Mesendoderm (in vitro differentiated cells): ENCODE measurements around the gene USP30.

Experiments
- DNase-seq: peaks from one replicate; pipeline ENCODE4 v3.0.0; 2013
- H2AK5ac ChIP-seq: 2 replicates; pipeline ENCODE4 v1.6.1; 2013; ENCODE audit warnings: low read length, inconsistent platforms
- H2BK120ac ChIP-seq: 2 replicates; pipeline ENCODE4 v1.6.1; 2013; ENCODE audit warnings: low read depth, mild to moderate bottlenecking, low read length, moderate library complexity, mixed read lengths
- H2BK15ac ChIP-seq: replicated peaks from 2 replicates; pipeline ENCODE4 v1.6.1; 2013; ENCODE audit warnings: low read depth, mild to moderate bottlenecking, moderate library complexity
- H2BK5ac ChIP-seq: 2 replicates; pipeline ENCODE4 v1.6.1; 2013; ENCODE audit warnings: low read length, inconsistent platforms
- H3K18ac ChIP-seq: 2 replicates; pipeline ENCODE4 v1.6.1; 2013; ENCODE audit warnings: mild to moderate bottlenecking, low read length, mixed read lengths
- H3K23ac ChIP-seq: one replicate; pipeline ENCODE4 v1.6.1; 2013; ENCODE audit warnings: low read length
- H3K27ac ChIP-seq: 2 replicates; pipeline ENCODE4 v1.5.1; 2013; ENCODE audit warnings: low read depth, mild to moderate bottlenecking, inconsistent platforms, low read length, moderate library complexity
- H3K27me3 ChIP-seq: 2 replicates; pipeline ENCODE4 v1.6.1; 2013; ENCODE audit warnings: low read length, control low read depth, mild to moderate bottlenecking, inconsistent platforms; ENCODE audit not compliant: insufficient read depth, poor library complexity
- H3K36me3 ChIP-seq: 2 replicates; pipeline ENCODE4 v1.6.1; 2013; ENCODE audit warnings: low read length, inconsistent platforms; ENCODE audit not compliant: control insufficient read depth, insufficient read depth
- H3K4ac ChIP-seq: one replicate; pipeline ENCODE4 v1.6.1; 2013; ENCODE audit warnings: low read depth, mild to moderate bottlenecking, low read length, moderate library complexity
- H3K4me1 ChIP-seq: 2 replicates; pipeline ENCODE4 v1.6.1; 2013; ENCODE audit warnings: low read depth, low read length, inconsistent platforms; ENCODE audit not compliant: control insufficient read depth
- H3K4me2 ChIP-seq: 2 replicates; pipeline ENCODE4 v1.6.1; 2013; ENCODE audit warnings: low read length
- H3K4me3 ChIP-seq: 2 replicates; pipeline ENCODE4 v1.5.1; 2013; ENCODE audit warnings: mild to moderate bottlenecking, low read length
- H3K56ac ChIP-seq: one replicate; pipeline ENCODE4 v1.6.1; 2013; ENCODE audit warnings: low read length
- H3K79me1 ChIP-seq: 2 replicates; pipeline ENCODE4 v1.6.1; 2013; ENCODE audit warnings: low read length, inconsistent platforms
- H3K79me2 ChIP-seq: 2 replicates; pipeline ENCODE4 v1.6.1; 2013; ENCODE audit warnings: mild to moderate bottlenecking, low read length; ENCODE audit not compliant: control insufficient read depth, insufficient read depth
- H3K9ac ChIP-seq: 2 replicates; pipeline ENCODE4 v1.6.1; 2013; ENCODE audit warnings: low read length, inconsistent platforms
- H4K5ac ChIP-seq: one replicate; pipeline ENCODE4 v1.6.1; 2013; ENCODE audit warnings: low read length
- H4K8ac ChIP-seq: one replicate; pipeline ENCODE4 v1.6.1; 2013; ENCODE audit warnings: low read depth, mild to moderate bottlenecking, control low read depth, low read length, moderate library complexity
- WGBS: extraction: QIAGEN DNeasy Blood & Tissue Kit; methylation state at CpG from one replicate; pipeline ENCODE4 v1.1.7; 2013; ENCODE audit warnings: low lambda C conversion rate, missing lambda C conversion rate; ENCODE audit not compliant: insufficient coverage; ENCODE audit errors: extremely low coverage; 5-methylcytosine and 5-hydroxymethylcytosine counted together

Gene USP30

DNA sequence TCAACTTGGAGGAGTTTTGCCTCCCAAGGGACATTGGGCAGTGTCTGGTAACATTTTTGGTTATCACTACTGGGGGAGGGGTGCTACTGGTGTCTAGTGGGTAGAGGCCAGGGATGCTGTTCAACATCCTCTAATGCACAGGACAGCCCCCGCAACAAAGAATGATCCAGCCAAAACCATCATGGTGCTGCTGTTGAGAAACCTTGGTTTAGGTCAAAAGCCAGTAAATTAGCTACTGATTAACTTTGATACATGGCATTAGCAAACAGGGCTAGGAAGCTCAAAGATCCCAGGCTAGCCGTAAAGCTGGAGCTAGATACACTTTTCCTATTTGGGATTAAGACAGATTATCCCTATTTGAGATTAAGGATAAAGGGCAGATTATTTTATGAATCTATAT, 32.0 kb downstream of the USP30 start:
- Histone ChIP-seq H4K5ac (no peak overlapping the region), H3K79me1 (no peaks in the 10 kb centered on the region), H3K56ac (no peak overlapping the region), H3K18ac (no peak overlapping the region), H2BK5ac (no peak overlapping the region), H4K8ac (no peak overlapping the region), H3K4me3 (no peak overlapping the region), H3K9ac (no peak overlapping the region), H3K79me2 (no peaks in the 10 kb centered on the region), H3K27me3 (no peaks in the 10 kb centered on the region), H3K4me2 (no peak overlapping the region), H2AK5ac (no peak overlapping the region), H2BK120ac (no peak overlapping the region), H2BK15ac (no peak overlapping the region), H3K4me1 (no peaks in the 10 kb centered on the region), H3K27ac (no peak overlapping the region), H3K36me3 (no peaks in the 10 kb centered on the region), H3K23ac (no peak overlapping the region), H3K4ac (no peak overlapping the region)
- no peak for DNase-seq
- WGBS, result no CpG with 5 or more reads among the region's 2 CpGs

- WGBS, result no CpG with 5 or more reads among the region's 11 CpGs
- Histone ChIP-seq H2BK15ac (no peak overlapping the region), H3K79me1 (no peaks in the 10 kb centered on the region), H3K36me3 (peaks cover 2% of the 10 kb centered on the region), H3K27ac (no peak overlapping the region), H3K27me3 (no peaks in the 10 kb centered on the region), H4K8ac (no peak overlapping the region), H3K4me1 (no peaks in the 10 kb centered on the region), H3K4me3 (no peak overlapping the region), H3K4ac (no peak overlapping the region), H3K4me2 (no peak overlapping the region), H2BK120ac (no peak overlapping the region), H4K5ac (no peak overlapping the region), H3K23ac (no peak overlapping the region), H2BK5ac (no peak overlapping the region), H3K18ac (no peak overlapping the region), H2AK5ac (no peak overlapping the region), H3K9ac (no peak overlapping the region), H3K79me2 (no peaks in the 10 kb centered on the region), H3K56ac (no peak overlapping the region)
- DNase-seq, result no peak
These were observed 33.2 kb downstream of the USP30 start for GRCh38 chr12:109085590-109085989.

GRCh38 chr12:109087250-109087649, 34.9 kb downstream of the USP30 start:
- Histone ChIP-seq H4K8ac (no peak overlapping the region), H3K4me1 (no peaks in the 10 kb centered on the region), H3K23ac (no peak overlapping the region), H4K5ac (no peak overlapping the region), H2BK120ac (no peak overlapping the region), H3K9ac (no peak overlapping the region), H2BK15ac (no peak overlapping the region), H2BK5ac (no peak overlapping the region), H3K79me1 (no peaks in the 10 kb centered on the region), H3K36me3 (peaks cover 2% of the 10 kb centered on the region), H3K79me2 (no peaks in the 10 kb centered on the region), H3K27me3 (no peaks in the 10 kb centered on the region), H3K4me3 (no peak overlapping the region), H3K18ac (no peak overlapping the region), H2AK5ac (no peak overlapping the region), H3K4me2 (no peak overlapping the region), H3K4ac (no peak overlapping the region), H3K27ac (no peak overlapping the region), H3K56ac (no peak overlapping the region)
- no peak for DNase-seq
- WGBS, result no CpG with 5 or more reads among the region's 5 CpGs

GRCh38 chr12:109088818-109089217, 36.4 kb downstream of the USP30 start:
- peaks cover 2% of the 10 kb centered on the region for H3K36me3 ChIP-seq
- no peak overlapping the region for H3K9ac ChIP-seq
- H2AK5ac ChIP-seq, result no peak overlapping the region
- no peaks in the 10 kb centered on the region for H3K27me3 ChIP-seq
- no peak overlapping the region for H3K27ac ChIP-seq
- no peak overlapping the region for H3K4ac ChIP-seq
- no peak overlapping the region for H4K5ac ChIP-seq
- peaks cover 3% of the 10 kb centered on the region for H3K79me1 ChIP-seq
- H2BK120ac ChIP-seq, result no peak overlapping the region
- H4K8ac ChIP-seq, result no peak overlapping the region
- peaks cover 3% of the 10 kb centered on the region for H3K4me1 ChIP-seq
- no peak overlapping the region for H3K56ac ChIP-seq
- WGBS, result no CpG with 5 or more reads among the region's 6 CpGs
- no peak for DNase-seq
- H2BK5ac ChIP-seq, result no peak overlapping the region
- no peak overlapping the region for H3K18ac ChIP-seq
- H3K4me3 ChIP-seq, result no peak overlapping the region
- no peak overlapping the region for H2BK15ac ChIP-seq
- no peak overlapping the region for H3K23ac ChIP-seq
- H3K4me2 ChIP-seq, result no peak overlapping the region
- no peaks in the 10 kb centered on the region for H3K79me2 ChIP-seq

DNA sequence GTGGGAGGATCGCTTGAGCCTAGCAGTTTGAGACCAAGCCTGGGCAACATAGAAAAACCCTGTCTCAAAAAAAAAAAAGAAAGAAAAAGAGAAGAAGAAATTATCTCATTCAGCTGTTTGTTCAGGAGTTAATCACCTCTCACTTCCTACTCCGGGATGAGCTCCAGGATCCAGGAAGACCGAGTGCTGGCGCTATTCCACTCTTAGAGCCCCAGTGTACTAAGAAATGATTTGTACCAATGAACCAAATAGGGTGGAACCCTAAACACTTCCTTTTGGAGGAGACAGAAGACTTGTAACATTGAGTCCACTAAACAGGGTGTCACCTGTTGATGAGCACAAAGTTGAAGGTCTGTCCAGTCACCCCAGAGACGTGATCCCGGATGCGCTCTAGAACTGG, 37.3 kb downstream of the USP30 start:
- Histone ChIP-seq H4K8ac (no peak overlapping the region), H2BK120ac (no peak overlapping the region), H3K27ac (no peak overlapping the region), H3K9ac (no peak overlapping the region), H3K18ac (no peak overlapping the region), H3K27me3 (no peaks in the 10 kb centered on the region), H3K56ac (no peak overlapping the region), H3K79me1 (peaks cover 3% of the 10 kb centered on the region), H2AK5ac (no peak overlapping the region), H3K23ac (no peak overlapping the region), H3K4ac (no peak overlapping the region), H4K5ac (no peak overlapping the region), H2BK15ac (no peak overlapping the region), H2BK5ac (no peak overlapping the region), H3K79me2 (no peaks in the 10 kb centered on the region), H3K4me3 (no peak overlapping the region), H3K36me3 (peaks cover 2% of the 10 kb centered on the region), H3K4me1 (peaks cover 3% of the 10 kb centered on the region), H3K4me2 (no peak overlapping the region)
- WGBS, result no CpG with 5 or more reads among the region's 7 CpGs
- no peak for DNase-seq

DNA sequence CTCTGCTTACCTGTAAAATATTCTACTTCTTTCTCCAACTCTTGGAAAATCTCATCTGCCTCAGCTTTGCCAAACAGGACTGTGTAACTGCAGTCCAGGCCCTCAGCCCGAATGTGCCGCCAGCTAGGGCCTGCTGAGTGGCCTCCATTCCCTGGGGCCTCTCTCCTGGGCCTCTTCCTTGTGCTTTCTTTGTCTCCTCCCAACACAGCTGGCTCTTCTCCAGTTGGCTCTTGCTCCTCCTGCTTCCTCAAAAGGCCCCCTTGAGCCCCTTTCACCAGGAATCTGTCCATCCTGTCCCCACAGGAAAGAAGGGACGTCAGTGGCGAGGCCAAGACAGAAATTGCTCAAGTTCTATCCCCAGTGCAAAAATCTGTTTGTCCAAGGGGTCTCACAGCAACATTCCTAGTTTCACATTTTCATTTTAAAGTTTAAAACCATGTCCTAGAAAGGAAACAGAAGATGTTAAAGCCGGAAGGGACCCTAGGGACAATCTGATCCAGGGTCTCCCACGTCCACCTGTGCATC, 40.2 kb downstream of the USP30 start:
- H2BK15ac ChIP-seq, result no peak overlapping the region
- no peak overlapping the region for H4K5ac ChIP-seq
- H3K4me1 ChIP-seq, result peaks cover 3% of the 10 kb centered on the region
- peak overlapping the region; percentile 67 for H3K9ac ChIP-seq
- H3K18ac ChIP-seq, result no peak overlapping the region
- no peak overlapping the region for H3K23ac ChIP-seq
- H3K27ac ChIP-seq, result no peak overlapping the region
- peaks cover 3% of the 10 kb centered on the region for H3K79me1 ChIP-seq
- no CpG with 5 or more reads among the region's 6 CpGs for WGBS
- no peaks in the 10 kb centered on the region for H3K27me3 ChIP-seq
- H3K56ac ChIP-seq, result peak overlapping the region; percentile 84
- no peak overlapping the region for H4K8ac ChIP-seq
- no peak for DNase-seq
- H3K4me2 ChIP-seq, result peak overlapping the region; percentile 56
- no peak overlapping the region for H3K4me3 ChIP-seq
- H2AK5ac ChIP-seq, result no peak overlapping the region
- no peaks in the 10 kb centered on the region for H3K79me2 ChIP-seq
- peaks cover 2% of the 10 kb centered on the region for H3K36me3 ChIP-seq
- H2BK120ac ChIP-seq, result no peak overlapping the region
- H3K4ac ChIP-seq, result no peak overlapping the region
- H2BK5ac ChIP-seq, result no peak overlapping the region
